ENCODE data around the gene DEFB112. TPM values are rescaled to one million over a fixed set of nuclear protein-coding genes. Genes with fewer than 3 reads are reported as not detected.

DEFB112 gene
- total and polyA plus RNA-seq, 10 of the 15 experiments (the other 5 are each of a cell fraction or from before 2014, with no cell fraction given), result not detected

GRCh38 chr6:50070101-50070500 lies 20.4 kb upstream of the DEFB112 start:
- BruUV-seq (replicated peaks), result no TSS peak
- no peak overlapping the region for H3K4me2 ChIP-seq (ENCODE audit: control insufficient read depth, insufficient read depth)
- ATAC-seq (no peak), DNase-seq (ENCODE audit: low read depth, low spot score) (no peak), FAIRE-seq (no peak)
- no peak overlapping the region for H2AFZ ChIP-seq (ENCODE audit: control insufficient read depth, low read depth, low read length)
- H3K27ac ChIP-seq (ENCODE audit: control insufficient read depth, insufficient read depth), result no peak overlapping the region
- in situ Hi-C loops (cut with MboI) (no loop called here), intact Hi-C loops (cut with micrococcal nuclease; ENCODE audit: unreplicated experiment) (no loop called here)
- RAD21 ChIA-PET (ENCODE audit: unreplicated experiment), result no interaction called here
- SMC1A ChIA-PET (ENCODE audit: uncharacterized antibody, unreplicated experiment), result no interaction called here
- H3K4me3 ChIP-seq, result no peak overlapping the region
- H3K79me2 ChIP-seq (ENCODE audit: control insufficient read depth, insufficient read depth, low read length), result no peaks in the 10 kb centered on the region
- no peak for TF ChIP-seq POLR2AphosphoS5 (IDR thresholded peaks at IDR 0.05; ENCODE audit: low read length)
- no peak for TF ChIP-seq EGR1 (IDR thresholded peaks at IDR 0.05; ENCODE audit: borderline replicate concordance in 1 of 2, low read depth in 2 of 2, low read length in 2 of 2)
- no peak for TF ChIP-seq CTCF (IDR thresholded peaks at IDR 0.05 in 2 of 3, conservative IDR thresholded peaks at IDR 0.05 in 1 of 3; ENCODE audit: control insufficient read depth in 2 of 3, extremely low read depth in 1 of 3, insufficient read depth in 1 of 3, low read depth in 3 of 3, low read length in 3 of 3)
- no peak for TF ChIP-seq JUNB (IDR thresholded peaks at IDR 0.05)
- TF ChIP-seq BACH1 (IDR thresholded peaks at IDR 0.05; ENCODE audit: borderline replicate concordance), result no peak
- no peak for TF ChIP-seq ATF3 (IDR thresholded peaks at IDR 0.05; ENCODE audit: borderline replicate concordance, extremely low read depth, low read depth, low read length)
- no peak for TF ChIP-seq ZBTB33 (IDR thresholded peaks at IDR 0.05)
- TF ChIP-seq SMAD1 (IDR thresholded peaks at IDR 0.05; ENCODE audit: low read depth, partially characterized antibody), result no peak
- no peak for TF ChIP-seq MEF2B (IDR thresholded peaks at IDR 0.05; ENCODE audit: partially characterized antibody, poor library complexity, severe bottlenecking)
- no peak for TF ChIP-seq NFYB (IDR thresholded peaks at IDR 0.05; ENCODE audit: insufficient read depth, low read depth, low read length)
- TF ChIP-seq NFYA (IDR thresholded peaks at IDR 0.05; ENCODE audit: borderline replicate concordance, low read depth, low read length), result no peak
- TF ChIP-seq ZNF384 (IDR thresholded peaks at IDR 0.05; ENCODE audit: borderline replicate concordance, low read depth, low read length), result no peak
- TF ChIP-seq DPF2 (IDR thresholded peaks at IDR 0.05), result no peak
- TF ChIP-seq YBX1 (IDR thresholded peaks at IDR 0.05), result no peak
- no peak for TF ChIP-seq IRF3 (IDR thresholded peaks at IDR 0.05)
- no peaks in the 10 kb centered on the region for H3K27me3 ChIP-seq (replicated peaks in 1 of 2; ENCODE audit: control insufficient read depth in 2 of 2, insufficient read depth in 2 of 2, low read length in 1 of 2)
- CTCF ChIA-PET, result no interaction called here
- WGBS (ENCODE audit: insufficient coverage, insufficient replicate concordance, low lambda C conversion rate, missing lambda C conversion rate), result 0% methylated on average over 2 of the region's 2 CpGs
- H3K36me3 ChIP-seq (ENCODE audit: control insufficient read depth in 2 of 2, insufficient read depth in 2 of 2, low read length in 1 of 2), result no peaks in the 10 kb centered on the region
- H4K20me1 ChIP-seq (ENCODE audit: control insufficient read depth, insufficient read depth), result no peaks in the 10 kb centered on the region
- POLR2A ChIA-PET, result no interaction called here
- H3K9ac ChIP-seq (ENCODE audit: control insufficient read depth, insufficient read depth, low read length), result no peak overlapping the region
- no peaks in the 10 kb centered on the region for H3K9me3 ChIP-seq (replicated peaks; ENCODE audit: control insufficient read depth, insufficient read depth, low read length)
- no peaks in the 10 kb centered on the region for H3K4me1 ChIP-seq (ENCODE audit: control insufficient read depth, insufficient read depth, low read length)
